HL-60 (cell line): ENCODE results near the gene SECTM1.
"Not testable (repeated sequence)": the region's sequence is repeated elsewhere in the genome, so short reads cannot be mapped to it uniquely, and the experiment has no call there.

Source experiments
- DNase-seq, 2 experiments: peaks; one replicate each; pipeline ENCODE4 v3.0.0-alpha.2; 2010 to 2020; ENCODE audit warnings: low read depth in 1 of 2, low spot score in 1 of 2
- H3K27ac ChIP-seq: fragments of 250-450 bp; sonication (Bioruptor Pico); replicated peaks from 2 replicates; pipeline ENCODE4 v1.5.1; 2020; ENCODE audit warnings: mild to moderate bottlenecking, moderate library complexity
- H3K27me3 ChIP-seq: fragments of 250-450 bp; sonication (Bioruptor Pico); 2 replicates; pipeline ENCODE4 v1.5.1; 2021; ENCODE audit warnings: mild to moderate bottlenecking, moderate library complexity; ENCODE audit not compliant: insufficient read depth, poor library complexity, severe bottlenecking
- H3K4me3 ChIP-seq: replicated peaks from 2 replicates; pipeline ENCODE4 v1.5.1; 2011; ENCODE audit warnings: mild to moderate bottlenecking, control low read depth, low read length; ENCODE audit not compliant: insufficient read depth
- CTCF ChIP-seq: IDR thresholded peaks from one replicate; pipeline ENCODE4 v1.5.1; 2011; ENCODE audit warnings: low read length, control low read depth, inconsistent platforms; ENCODE audit not compliant: insufficient read depth
- GABPA ChIP-seq: IDR thresholded peaks from 2 replicates; pipeline ENCODE4 v1.6.1; 2012; ENCODE audit warnings: low read depth
- POLR2AphosphoS5 ChIP-seq: IDR thresholded peaks from 2 replicates; pipeline ENCODE4 v1.6.1; 2012; ENCODE audit warnings: low read depth
- REST ChIP-seq: IDR thresholded peaks from 2 replicates; pipeline ENCODE4 v1.6.1; 2012; ENCODE audit warnings: low read depth; ENCODE audit not compliant: insufficient replicate concordance
- SPI1 ChIP-seq: IDR thresholded peaks from 2 replicates; pipeline ENCODE4 v1.6.1; 2012; ENCODE audit warnings: low read depth, mild to moderate bottlenecking, borderline replicate concordance

SECTM1 gene

GRCh38 chr17:82366749-82367148 is 33.2 kb upstream of the SECTM1 start:
- H3K4me3 ChIP-seq = no peak overlapping the region
- H3K27ac ChIP-seq = no peak overlapping the region
- no peak for TF ChIP-seq CTCF
- TF ChIP-seq REST = no peak
- no peak for TF ChIP-seq SPI1
- TF ChIP-seq GABPA = no peak
- TF ChIP-seq POLR2AphosphoS5 = no peak

GRCh38 chr17:82365606-82366295 is 32.2 kb upstream of the SECTM1 start:
- no peak overlapping the region for H3K27ac ChIP-seq
- no peak for DNase-seq
- H3K27me3 ChIP-seq = peaks cover 13% of the 10 kb centered on the region
- no peak overlapping the region for H3K4me3 ChIP-seq
- TF ChIP-seq GABPA = no peak
- TF ChIP-seq SPI1 = no peak
- TF ChIP-seq CTCF = no peak
- TF ChIP-seq POLR2AphosphoS5 = no peak
- TF ChIP-seq REST = no peak

More at GRCh38 chr17:82366749-82367148, 33.2 kb upstream of the SECTM1 start:
- peaks cover 19% of the 10 kb centered on the region for H3K27me3 ChIP-seq
- DNase-seq = no peak

- Histone ChIP-seq H3K4me3 (no peak overlapping the region), H3K27ac (no peak overlapping the region), H3K27me3 (no peaks in the 10 kb centered on the region)
- DNase-seq = no peak
- TF ChIP-seq POLR2AphosphoS5 = no peak
- no peak for TF ChIP-seq REST
- TF ChIP-seq GABPA = no peak
- no peak for TF ChIP-seq CTCF
- TF ChIP-seq SPI1 = no peak
Measured at GRCh38 chr17:82361885-82362633, 28.5 kb upstream of the SECTM1 start.

- DNase-seq, H3K27me3 ChIP-seq, H3K4me3 ChIP-seq, H3K27ac ChIP-seq: not testable (repeated sequence)
Measured at GRCh38 chr17:82359451-82360074, 26.0 kb upstream of the SECTM1 start.
